Measurements from ENCODE around the gene NBAS. TPM values are rescaled to one million over a fixed set of nuclear protein-coding genes. Genes with fewer than 3 reads are reported as not detected.

The NBAS gene
- polyA plus RNA-seq, 1 donor (not counting 4 experiments of a cell fraction or from before 2014, with no cell fraction given) = 27.9 TPM

DNA sequence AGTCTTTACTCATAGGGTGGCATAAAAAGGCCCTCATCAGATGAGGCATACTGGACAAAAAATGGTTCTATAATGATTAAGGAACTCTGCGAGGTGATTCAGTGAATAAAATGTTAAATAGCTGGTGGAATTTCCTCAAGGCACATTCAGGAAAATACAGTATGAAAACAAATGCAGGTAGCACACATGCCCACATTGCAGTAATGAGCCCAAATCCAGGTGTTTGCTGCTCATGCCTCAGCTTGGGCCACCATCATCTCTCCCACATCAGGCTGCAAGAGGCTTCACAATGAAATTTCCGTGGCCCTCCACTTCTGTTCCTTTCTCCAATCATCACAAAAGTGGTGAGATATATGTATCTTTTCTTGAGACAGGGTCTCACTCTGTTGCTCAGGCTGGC lies 298.3 kb downstream of the NBAS start:
- no peaks in the 10 kb centered on the region for H4K20me1 ChIP-seq (ENCODE audit: control insufficient read depth, extremely low read depth, insufficient read depth, low read length)
- no peaks in the 10 kb centered on the region for H3K9me1 ChIP-seq (ENCODE audit: control insufficient read depth, extremely low read depth, insufficient read depth, low read length)
- H3K27ac ChIP-seq (ENCODE audit: control insufficient read depth, insufficient read depth, low read length) = no peak overlapping the region
- no peak overlapping the region for H3K9ac ChIP-seq (ENCODE audit: control insufficient read depth, extremely low read depth, insufficient read depth, low read length)
- no peak overlapping the region for H3K4me2 ChIP-seq (ENCODE audit: control insufficient read depth, extremely low read depth, insufficient read depth, low read depth, low read length)
- no peak for TF ChIP-seq EZH2 (IDR thresholded peaks at IDR 0.05; ENCODE audit: low read length)
- TF ChIP-seq, protein P1, sequence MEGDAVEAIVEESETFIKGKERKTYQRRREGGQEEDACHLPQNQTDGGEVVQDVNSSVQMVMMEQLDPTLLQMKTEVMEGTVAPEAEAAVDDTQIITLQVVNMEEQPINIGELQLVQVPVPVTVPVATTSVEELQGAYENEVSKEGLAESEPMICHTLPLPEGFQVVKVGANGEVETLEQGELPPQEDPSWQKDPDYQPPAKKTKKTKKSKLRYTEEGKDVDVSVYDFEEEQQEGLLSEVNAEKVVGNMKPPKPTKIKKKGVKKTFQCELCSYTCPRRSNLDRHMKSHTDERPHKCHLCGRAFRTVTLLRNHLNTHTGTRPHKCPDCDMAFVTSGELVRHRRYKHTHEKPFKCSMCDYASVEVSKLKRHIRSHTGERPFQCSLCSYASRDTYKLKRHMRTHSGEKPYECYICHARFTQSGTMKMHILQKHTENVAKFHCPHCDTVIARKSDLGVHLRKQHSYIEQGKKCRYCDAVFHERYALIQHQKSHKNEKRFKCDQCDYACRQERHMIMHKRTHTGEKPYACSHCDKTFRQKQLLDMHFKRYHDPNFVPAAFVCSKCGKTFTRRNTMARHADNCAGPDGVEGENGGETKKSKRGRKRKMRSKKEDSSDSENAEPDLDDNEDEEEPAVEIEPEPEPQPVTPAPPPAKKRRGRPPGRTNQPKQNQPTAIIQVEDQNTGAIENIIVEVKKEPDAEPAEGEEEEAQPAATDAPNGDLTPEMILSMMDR (optimal IDR thresholded peaks at IDR 0.05 in 1 of 3, IDR thresholded peaks at IDR 0.05 in 1 of 3, conservative IDR thresholded peaks at IDR 0.05 in 1 of 3; ENCODE audit: extremely low read depth in 1 of 3, insufficient read depth in 2 of 3, low read length in 3 of 3) = no peak
- peaks cover 0 to 2% of the 10 kb centered on the region in 2 experiments for H3K36me3 ChIP-seq (ENCODE audit: control insufficient read depth in 2 of 2, extremely low read depth in 1 of 2, insufficient read depth in 2 of 2, low read length in 2 of 2)
- no peaks in the 10 kb centered on the region for H3K27me3 ChIP-seq (ENCODE audit: control insufficient read depth, extremely low read depth, insufficient read depth, low read length)
- H3K9me3 ChIP-seq (ENCODE audit: control insufficient read depth, low read depth, low read length) = no peaks in the 10 kb centered on the region
- H3K79me2 ChIP-seq (ENCODE audit: control insufficient read depth, insufficient read depth, low read length) = no peaks in the 10 kb centered on the region
- DNase-seq (ENCODE audit: low read depth, low spot score) (no peak), FAIRE-seq (no peak)
- H3K4me1 ChIP-seq (ENCODE audit: control insufficient read depth, extremely low read depth, insufficient read depth, low read length) = no peaks in the 10 kb centered on the region
- H3K4me3 ChIP-seq (ENCODE audit: control insufficient read depth in 2 of 3, extremely low read depth in 1 of 3, insufficient read depth in 2 of 3, low read depth in 1 of 3, low read length in 3 of 3) = no peak overlapping the region
- no peak overlapping the region for H2AFZ ChIP-seq (ENCODE audit: control insufficient read depth, low read length)
- dilution Hi-C loops (cut with MboI; ENCODE audit: extremely low pct_ligation_motif_present, low sequenced_read_pairs) = no loop called here

DNA sequence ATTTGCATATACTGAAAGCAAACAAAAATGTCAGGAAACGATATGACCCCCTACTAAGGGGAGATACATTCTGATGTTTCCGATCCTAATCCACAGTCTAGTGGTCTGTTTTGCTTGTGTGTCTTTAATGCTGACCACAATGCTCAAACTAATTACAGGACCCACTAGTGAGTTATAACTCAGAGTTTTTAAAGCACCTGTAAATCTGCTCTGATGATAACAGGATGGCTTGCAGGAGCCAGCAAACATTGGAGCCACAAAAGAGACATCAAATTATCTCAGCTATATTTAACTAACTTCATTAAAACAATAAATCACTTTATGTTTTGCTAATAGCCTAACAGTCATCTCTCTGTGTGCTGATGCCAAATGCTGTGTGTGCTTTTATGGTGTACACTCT lies 300.3 kb downstream of the NBAS start:
- dilution Hi-C loops (cut with MboI; ENCODE audit: extremely low pct_ligation_motif_present, low sequenced_read_pairs) = no loop called here
- H3K27me3 ChIP-seq (ENCODE audit: control insufficient read depth, extremely low read depth, insufficient read depth, low read length) = no peaks in the 10 kb centered on the region
- H3K27ac ChIP-seq (ENCODE audit: control insufficient read depth, insufficient read depth, low read length) = no peak overlapping the region
- DNase-seq (ENCODE audit: low read depth, low spot score) (no peak), FAIRE-seq (no peak)
- peaks cover 0 to 2% of the 10 kb centered on the region in 2 experiments for H3K36me3 ChIP-seq (ENCODE audit: control insufficient read depth in 2 of 2, extremely low read depth in 1 of 2, insufficient read depth in 2 of 2, low read length in 2 of 2)
- H3K4me2 ChIP-seq (ENCODE audit: control insufficient read depth, extremely low read depth, insufficient read depth, low read depth, low read length) = no peak overlapping the region
- H4K20me1 ChIP-seq (ENCODE audit: control insufficient read depth, extremely low read depth, insufficient read depth, low read length) = no peaks in the 10 kb centered on the region
- H3K9me3 ChIP-seq (ENCODE audit: control insufficient read depth, low read depth, low read length) = no peaks in the 10 kb centered on the region
- H3K9ac ChIP-seq (ENCODE audit: control insufficient read depth, extremely low read depth, insufficient read depth, low read length) = no peak overlapping the region
- no peaks in the 10 kb centered on the region for H3K4me1 ChIP-seq (ENCODE audit: control insufficient read depth, extremely low read depth, insufficient read depth, low read length)
- no peaks in the 10 kb centered on the region for H3K79me2 ChIP-seq (ENCODE audit: control insufficient read depth, insufficient read depth, low read length)
- TF ChIP-seq EZH2 (IDR thresholded peaks at IDR 0.05; ENCODE audit: low read length) = no peak
- TF ChIP-seq, protein P1 (optimal IDR thresholded peaks at IDR 0.05 in 1 of 3, IDR thresholded peaks at IDR 0.05 in 1 of 3, conservative IDR thresholded peaks at IDR 0.05 in 1 of 3; ENCODE audit: extremely low read depth in 1 of 3, insufficient read depth in 2 of 3, low read length in 3 of 3) = no peak
- H3K9me1 ChIP-seq (ENCODE audit: control insufficient read depth, extremely low read depth, insufficient read depth, low read length) = no peaks in the 10 kb centered on the region
- H2AFZ ChIP-seq (ENCODE audit: control insufficient read depth, low read length) = no peak overlapping the region
- no peak overlapping the region for H3K4me3 ChIP-seq (ENCODE audit: control insufficient read depth in 2 of 3, extremely low read depth in 1 of 3, insufficient read depth in 2 of 3, low read depth in 1 of 3, low read length in 3 of 3)

All from keratinocyte (primary cell).